Islet of Langerhans (tissue), 1 donor: ENCODE data around the gene TMPRSS9.

ENCODE experiments used
- FAIRE-seq: peaks from one replicate; lab custom pipeline; 2011; peaks lifted over from hg19 to GRCh38; lab: Jason Lieb, UNC

The TMPRSS9 gene

DNA sequence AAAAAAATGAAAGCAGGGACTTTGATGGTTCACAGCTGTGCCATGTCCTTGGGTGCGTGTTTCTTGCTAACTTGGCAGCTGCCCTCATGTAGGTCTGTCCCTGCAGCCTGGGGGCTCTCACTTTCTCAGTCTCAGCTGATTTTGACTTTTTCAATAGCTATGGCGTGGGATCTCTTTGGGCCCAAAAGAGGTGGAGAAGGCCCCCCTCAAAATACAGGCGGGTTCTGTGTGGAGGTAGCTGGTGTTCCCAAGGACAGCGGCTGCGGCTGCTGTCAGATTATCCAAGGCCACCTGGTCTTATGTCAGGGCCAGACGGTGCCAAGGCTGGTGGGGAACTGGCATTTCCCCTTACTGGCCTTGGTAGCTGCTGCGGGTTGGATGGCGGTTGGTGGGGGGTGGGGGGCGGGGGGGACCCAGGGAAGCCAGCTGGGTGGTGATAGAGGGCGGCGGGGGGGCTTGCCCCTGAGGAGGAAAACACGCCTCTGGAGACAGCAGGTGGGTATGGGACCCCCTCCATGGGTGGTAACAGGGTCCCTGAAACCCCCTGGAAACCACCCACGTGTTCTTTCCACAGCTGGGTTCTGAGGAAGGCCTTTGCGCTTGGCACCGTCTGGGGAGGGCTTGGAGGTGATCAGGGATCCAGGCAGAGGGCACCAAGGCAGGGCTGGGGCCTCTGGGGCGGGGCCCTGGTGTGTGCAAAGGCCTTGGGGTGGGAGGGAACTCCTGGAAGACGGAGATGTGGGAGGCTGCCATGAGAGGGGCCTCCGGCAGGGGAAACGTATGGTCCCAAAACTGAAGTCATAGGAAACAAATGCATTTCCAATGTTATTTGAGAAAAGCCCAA is 63.2 kb downstream of the TMPRSS9 start:
- FAIRE-seq = no peak

DNA sequence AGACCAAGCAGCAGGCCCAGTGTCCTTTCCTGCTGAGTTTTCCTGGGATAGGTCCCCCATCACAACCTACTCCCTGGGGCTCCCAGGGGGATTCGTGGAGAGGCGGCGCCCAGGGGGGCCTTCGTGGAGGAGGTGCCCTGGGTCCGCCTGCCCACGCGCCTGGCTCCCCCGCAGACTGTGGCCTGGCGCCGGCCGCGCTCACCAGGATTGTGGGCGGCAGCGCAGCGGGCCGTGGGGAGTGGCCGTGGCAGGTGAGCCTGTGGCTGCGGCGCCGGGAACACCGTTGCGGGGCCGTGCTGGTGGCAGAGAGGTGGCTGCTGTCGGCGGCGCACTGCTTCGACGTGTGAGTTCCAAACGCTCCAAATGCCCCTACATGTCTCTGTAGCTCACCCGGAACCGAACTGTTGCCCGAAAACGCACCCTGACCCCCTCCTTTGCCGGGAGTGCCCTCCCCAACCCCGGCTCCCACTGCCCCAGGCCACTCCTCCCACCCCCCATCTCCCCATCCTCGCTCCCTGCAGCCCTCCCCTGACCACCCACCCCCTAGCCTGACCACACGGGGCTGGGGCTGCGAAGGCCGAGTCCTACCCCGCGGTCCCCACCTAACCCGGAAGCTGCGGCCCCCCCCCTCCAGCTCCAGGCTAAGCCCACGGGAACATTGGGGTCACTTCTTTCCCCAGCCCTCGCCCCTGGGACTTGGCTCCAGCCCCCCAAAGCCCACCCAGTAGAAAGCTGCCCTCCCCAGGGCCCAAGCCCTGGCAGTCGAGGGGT is 64.0 kb downstream of the TMPRSS9 start:
- FAIRE-seq = no peak

DNA sequence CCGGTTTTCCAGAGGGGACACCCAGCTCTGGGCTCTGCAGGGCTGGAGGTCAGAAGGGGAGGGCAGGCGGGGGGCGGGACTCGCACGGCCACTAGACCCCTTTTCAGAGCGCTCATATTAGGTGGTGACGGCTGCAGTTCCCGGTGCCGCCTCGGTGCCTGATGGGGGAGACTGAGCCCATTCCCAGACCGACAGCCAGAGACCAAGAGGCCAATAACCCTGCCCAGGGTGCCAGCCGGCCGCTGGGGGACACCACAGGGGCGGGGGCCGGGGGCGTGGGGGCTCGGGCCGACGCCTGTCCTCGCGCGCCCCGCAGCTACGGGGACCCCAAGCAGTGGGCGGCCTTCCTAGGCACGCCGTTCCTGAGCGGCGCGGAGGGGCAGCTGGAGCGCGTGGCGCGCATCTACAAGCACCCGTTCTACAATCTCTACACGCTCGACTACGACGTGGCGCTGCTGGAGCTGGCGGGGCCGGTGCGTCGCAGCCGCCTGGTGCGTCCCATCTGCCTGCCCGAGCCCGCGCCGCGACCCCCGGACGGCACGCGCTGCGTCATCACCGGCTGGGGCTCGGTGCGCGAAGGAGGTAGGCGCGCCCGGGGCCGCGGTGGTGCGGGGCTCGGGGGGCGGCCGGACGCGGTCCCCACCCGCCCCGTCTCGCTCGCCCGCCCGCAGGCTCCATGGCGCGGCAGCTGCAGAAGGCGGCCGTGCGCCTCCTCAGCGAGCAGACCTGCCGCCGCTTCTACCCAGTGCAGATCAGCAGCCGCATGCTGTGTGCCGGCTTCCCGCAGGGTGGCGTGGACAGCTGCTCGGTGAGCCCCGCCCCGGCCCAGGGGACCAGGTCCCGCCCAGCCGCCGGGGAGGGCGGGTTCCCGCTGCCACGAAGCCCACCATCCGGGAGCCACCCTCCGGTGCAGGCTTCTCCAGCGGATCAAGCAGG is 64.9 kb downstream of the TMPRSS9 start:
- FAIRE-seq = no peak

DNA sequence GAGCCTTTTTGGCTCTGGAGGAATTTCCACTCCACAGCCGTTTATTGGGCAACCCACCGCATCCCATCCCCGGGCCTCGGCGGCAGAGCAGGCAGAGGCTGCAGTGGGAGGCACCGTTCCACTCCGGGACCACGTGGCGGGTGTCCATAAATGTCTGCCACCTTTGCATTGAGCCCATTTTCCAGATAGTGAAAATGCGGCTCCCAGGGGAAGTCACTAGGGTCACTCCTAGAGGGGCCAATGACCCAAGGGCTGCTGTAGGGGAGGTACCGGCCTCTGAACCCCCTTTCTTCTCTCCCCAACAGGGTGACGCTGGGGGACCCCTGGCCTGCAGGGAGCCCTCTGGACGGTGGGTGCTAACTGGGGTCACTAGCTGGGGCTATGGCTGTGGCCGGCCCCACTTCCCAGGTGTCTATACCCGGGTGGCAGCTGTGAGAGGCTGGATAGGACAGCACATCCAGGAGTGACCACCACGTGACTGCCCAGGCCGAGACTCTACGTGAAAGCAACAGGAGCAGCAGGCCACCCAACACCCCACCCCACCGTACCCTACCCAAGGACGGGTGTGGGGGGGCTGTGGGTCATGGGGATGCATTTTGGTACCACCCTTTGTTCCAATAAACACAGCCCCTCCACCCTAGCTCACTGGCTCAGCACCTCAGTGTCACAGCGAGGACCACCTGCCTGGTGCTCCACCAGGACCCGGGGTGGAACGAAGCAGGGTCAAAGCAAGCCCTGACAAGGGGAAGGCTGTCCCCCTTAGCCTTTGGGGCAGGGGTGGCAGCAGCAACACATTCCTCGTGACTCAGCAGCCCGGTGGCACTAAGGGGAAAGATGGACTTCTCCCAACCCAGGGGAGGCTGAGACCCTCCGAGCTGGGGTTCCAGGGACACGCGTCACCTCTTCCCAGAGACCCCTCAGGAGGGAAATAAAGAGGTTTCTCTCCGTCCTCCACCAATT is 65.8 kb downstream of the TMPRSS9 start:
- no peak for FAIRE-seq

DNA sequence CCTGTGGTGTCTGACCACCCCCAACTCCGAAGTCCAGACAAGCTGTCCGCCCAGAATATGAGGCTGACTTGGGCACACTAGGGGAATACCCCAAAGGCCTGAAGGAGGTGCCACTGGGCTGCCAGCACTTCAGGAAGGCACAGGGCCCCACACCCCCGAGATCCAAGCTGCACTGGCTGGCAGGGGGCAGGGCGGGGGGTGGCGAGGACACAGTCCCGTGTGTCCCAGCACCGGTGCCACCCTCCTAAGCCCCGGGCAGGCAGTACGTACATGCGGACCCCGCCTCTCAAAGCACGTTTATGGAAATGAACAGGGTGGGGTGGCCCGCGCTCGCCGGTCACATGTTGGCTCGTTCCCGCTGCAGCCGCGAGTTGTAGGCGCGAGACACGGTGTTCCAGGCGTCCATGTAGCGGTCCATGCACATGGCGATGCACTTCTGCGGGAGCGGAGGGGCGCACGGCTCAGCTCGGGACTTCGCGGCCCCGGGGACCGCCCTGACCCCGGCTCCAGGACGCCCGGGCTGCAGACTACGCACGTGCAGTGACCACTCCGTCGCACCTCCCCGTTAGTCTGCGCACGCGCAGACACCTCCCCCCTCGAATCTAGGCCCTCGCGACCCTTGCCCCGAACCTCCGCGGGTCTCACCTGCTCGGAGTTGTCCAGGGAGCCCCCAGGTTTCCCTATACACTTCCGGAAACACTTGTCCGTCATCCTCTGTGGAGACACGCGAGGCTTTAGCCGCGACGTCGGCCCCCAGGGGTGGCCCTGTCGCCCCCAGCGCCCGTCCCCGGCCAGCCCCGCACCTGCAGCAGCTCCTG is 66.8 kb downstream of the TMPRSS9 start:
- FAIRE-seq = no peak

DNA sequence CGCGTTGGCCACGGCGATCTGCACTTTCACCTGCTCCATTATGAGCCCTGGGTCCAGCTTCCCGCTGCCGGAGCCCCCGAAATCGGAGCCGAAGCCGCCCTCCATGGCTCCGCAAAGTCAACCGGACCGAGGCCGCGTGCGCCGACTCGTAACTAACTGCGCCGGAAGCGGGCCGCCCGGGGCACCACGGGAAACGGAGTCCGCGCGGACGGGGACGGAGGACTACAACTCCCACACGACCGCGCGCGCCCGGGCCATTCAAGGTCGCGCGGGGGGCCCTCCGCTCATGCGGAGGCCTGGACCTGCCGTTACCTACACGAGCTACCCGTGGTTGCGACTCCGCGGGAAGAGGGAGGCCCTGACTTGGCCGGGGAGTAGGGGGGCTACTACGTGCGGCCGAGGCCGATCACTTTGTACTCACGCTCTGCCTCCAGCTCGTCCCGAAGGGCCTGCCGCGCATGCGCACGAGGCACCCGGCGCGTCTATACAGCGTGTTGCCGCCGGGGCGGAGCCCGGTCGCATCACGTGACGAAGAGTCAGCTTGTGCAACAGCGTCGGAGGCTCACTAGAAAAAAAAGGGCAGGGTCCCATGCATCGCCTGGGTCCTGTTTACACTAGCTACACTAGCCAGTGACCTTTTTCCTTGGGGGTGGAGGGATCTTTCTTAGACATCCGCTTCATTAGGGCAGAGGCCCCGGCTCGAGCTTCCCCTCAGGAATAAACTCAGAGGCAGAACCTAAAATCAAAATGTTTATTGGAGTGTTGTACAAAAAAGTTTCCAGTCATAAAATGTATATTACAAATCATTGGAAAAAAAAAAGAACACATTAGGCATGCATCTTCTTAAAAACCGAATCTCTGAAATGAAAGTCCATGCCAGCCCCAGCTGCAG is 67.6 kb downstream of the TMPRSS9 start, which contains the start of gene TIMM13:
TSS of gene TIMM13 (minus strand) at position 158 of the 892 bp plus-strand sequence. CDS start at position 105, 53 bp downstream.
- no peak for FAIRE-seq

DNA sequence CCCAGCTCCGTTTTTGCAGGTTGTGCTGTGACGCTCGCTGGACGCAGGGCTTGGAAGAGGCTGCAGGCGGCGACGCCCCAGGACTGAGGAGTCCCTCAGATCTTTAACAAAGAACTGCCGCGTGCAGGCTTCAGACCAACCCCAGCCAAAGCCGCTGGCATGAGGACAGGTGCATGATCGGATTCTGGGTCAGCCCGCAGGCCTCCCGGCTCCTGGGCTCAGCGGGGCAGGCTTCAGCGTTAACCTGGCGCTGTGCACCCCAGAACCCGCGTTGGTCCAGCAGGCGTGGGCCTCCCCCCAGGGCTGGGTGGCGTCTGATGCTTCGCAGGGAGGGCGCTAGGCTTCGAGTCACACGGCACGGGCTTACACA is 68.2 kb downstream of the TMPRSS9 start:
- no peak for FAIRE-seq

DNA sequence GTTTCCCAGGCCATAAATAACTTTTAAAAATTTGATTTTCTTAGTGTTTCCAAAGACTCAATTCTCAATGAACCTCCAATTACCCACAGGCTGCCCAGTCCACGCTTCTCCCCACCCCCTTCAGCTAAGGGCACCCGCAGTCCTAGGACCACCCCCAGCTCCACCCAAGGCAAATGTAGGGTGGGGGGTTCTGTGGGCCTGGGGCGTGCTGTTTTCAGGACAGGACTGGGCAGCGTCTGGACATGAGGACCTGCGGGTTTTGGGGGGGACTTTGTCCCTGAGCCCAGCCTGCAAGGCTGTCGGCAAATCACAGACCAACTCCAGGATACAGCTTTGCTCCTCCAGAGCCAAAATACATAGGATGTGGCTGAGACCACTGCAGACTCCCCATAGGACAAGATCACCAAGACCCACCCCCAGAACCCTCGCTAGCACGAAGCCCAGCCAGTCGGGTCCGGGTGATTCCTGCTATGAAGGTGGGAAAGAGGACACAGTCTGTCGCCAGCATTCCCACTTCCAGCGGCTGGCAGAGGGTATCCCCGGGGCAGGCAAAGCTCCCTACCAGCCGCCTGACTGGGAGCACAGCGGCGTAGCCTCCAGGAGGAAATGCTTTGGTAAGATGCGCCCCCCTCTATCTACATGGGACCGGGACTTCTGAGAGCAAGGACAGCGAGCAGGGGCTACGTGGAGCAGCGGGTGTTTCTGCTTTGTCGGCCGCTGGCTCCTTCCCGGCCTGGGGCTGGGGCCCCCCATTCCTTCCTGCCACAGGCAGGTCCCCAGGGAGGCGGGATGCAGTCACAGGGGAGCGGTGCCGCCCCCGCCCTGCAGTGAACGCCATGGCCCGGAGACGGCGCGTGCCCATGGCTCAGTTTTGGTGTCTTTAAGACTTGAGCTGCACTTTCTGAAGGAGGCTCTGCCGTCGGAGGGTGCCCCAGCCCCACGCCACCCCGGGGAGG is 69.0 kb downstream of the TMPRSS9 start:
- FAIRE-seq = no peak

DNA sequence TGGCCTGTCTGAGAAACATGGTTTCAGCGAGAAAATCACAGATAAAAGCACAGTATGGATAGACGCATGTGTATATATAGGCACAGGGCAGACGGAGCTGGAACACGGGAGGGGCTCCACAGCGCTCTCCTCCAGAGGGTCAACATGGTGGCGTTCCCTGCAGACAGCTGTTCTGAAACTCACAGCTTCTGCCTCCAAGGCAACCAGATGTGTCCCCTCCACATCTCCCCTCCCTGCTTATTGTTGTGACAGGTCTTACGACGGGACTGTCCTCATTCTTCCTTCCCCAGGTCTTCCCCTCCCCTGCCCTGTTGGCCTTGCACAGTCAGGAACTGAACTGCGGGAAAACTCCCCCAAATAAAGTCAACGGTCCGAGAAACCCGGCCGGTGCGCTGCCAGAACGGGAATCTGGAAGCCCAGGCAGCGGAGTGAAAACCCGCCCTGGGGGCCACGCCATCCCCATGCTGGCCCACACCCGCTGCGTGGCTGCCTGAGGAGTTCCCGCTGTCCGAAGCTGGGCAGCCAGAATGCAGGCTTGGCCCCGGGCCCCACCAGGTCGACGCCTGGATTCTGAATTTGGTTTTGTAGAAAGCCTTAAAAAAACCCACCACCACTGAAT is 70.0 kb downstream of the TMPRSS9 start:
- FAIRE-seq = no peak

DNA sequence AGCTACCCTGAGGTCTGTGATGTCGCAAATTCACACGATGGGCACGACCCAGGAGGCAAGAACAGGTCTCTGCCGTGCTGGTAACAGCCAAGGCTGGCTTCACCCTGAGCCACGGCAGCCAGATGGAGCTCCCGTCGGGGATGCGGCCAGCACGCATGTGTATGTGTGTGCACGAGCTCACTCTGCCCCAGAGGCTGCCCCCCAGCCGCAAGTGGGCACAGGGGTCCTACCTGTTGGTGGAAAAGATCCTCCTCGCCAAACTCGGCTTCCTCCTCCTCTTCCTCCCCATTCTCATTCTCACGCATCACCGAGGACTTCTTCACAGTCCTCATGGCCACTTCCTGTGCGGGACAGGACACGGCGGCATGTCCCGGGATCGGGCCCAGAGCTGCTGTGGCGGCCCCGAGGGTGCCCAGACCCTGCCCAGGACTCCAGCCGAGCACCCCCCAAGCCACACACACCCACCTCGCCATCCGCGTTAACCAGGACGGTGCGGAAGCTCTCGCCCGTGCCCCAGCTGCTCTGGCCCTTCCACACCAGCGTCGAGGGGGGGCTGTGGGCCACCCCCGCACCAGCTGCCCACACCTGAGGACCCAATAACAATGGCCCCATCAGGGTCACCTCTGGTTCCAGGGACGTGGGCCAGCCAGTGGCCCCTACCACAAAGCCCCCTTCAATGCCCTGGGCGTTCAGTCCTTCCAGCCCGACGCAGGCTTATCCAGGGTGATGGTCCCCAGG is 71.4 kb downstream of the TMPRSS9 start:
- FAIRE-seq = no peak

DNA sequence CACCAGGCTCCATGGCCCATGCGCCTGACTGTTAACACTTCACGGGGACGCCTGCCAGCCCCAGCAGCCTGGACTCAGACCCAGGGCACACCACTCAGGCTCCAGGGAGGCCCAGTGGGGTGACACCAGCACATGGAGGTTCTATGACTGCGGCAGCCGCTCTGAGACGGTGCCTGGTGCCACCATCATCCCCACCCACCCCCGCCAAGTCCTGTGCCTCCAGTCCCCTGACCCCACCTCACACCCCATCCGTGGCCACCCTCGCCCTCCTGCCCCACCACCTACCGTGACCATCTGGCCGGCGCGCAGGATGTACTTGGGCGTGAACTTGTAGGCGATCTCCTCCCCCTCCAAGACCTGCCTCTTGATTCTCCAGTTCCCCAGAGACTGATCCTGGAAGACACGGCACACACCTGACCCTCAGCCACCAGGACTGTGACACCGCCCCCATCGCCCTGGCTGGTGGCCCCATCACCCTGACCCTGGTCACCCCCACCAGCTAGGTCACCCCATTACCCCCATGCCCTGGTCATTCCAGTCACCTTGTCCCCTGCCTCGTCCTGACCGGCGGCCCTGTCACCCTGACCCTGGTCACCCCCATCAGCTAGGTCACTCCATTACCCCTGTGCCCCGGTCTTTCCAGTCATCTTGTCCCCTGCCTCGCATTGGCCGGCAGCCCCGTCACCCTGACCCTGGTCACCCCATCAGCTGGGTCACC is 72.2 kb downstream of the TMPRSS9 start:
- no peak for FAIRE-seq

DNA sequence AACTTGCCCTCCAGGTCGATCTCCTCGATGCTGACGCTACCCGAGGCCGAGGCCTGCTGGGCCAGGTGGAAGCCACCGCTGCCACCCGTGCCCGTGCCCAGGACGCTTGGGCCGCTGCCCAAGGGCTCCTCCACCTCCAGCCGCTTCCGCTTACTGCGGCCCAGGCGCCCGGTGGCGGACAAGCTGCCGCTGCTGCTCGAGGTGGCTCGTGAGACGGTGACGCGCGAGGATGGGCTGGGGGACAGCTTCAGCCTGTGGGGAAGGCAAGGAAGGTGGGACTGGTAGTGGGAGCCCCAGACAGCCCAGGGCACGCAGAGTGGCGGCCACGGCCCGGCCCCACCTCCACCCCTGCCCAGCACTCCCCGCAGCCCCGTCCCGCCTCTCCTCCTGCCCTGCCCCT is 73.8 kb downstream of the TMPRSS9 start:
- FAIRE-seq = no peak

DNA sequence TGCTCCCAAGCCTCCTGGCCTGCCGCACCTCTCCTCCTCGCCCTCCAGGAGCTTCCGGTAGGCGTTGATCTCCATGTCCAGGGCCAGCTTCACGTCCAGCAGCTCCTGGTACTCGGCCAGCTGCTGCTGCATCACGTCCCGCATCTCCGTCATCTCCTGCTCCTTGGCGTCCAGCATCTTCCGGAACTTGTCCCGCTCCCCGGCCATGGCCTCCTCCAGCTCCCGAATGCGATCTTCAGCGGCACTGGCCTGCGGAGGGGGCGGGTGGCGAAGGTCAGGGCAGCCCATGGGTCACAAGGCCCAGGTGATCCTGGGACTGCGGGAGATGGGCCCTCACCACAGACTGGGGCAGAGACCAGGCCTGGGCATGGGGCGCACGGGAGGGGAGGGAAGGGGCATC is 74.2 kb downstream of the TMPRSS9 start:
- no peak for FAIRE-seq

DNA sequence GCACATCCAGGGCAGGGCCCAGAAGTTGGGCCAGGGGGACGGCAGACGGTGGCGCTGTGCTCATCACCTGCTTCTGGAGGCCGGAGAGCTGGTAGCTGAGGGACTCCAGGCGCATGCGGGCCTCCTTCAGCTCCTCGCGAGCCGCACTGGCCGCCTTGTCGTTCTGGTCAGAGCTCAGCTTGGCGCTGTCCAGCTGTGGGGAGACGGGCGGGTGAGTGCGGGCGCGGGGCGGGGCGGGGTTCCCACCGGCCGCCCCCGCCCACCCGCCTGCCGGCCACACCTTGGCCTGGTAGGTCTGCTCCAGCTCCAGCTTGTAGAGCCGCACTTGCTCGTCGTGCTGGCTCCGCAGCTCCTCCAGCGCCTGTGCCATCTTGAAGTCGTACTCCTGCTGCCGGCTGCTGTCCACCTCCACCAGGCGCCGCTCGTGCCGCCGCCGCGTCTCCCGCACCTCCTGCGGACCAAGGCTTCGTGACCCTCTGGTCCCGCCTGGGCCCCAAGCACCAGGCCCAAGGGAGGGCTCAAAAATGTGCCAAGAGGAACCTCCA is 74.7 kb downstream of the TMPRSS9 start:
- FAIRE-seq = no peak

DNA sequence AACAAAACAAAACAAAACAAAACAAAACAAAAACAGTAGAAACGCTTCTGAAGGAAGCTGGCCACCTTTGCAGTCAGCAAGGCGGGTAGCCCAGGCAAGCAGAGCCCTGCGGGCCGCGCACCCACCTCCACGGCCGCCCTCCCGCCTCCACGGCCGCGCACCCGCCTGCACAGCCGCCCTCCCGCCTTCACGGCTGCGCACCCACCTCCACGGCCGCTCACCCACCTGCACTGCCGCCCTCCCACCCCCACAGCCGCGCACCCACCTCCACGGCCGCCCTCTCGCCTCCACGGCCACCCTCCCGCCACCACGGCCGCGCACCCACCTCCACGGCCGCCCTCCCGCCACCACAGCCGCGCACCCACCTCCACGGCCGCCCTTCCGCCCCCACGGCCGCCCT is 76.3 kb downstream of the TMPRSS9 start:
- no peak for FAIRE-seq

DNA sequence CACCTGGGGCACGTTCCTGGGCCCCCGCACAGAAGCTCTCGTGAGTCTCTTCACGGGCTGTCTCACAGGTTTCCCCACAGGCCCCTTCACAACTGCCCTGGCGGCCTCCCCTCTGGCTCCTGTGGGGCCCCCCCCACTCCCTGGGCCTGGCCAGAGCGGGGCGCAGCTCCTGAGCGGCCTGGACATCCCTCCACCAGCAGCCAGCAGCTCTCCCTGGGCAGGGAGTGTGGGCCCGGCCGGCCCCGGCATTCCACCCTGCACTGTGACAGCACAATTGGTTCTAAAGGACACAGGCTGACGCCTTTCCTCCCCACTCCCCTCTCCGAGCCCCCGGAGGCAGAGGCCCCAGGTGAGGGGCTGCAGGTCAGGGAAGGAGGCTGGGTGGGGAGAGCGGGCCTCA is 76.9 kb downstream of the TMPRSS9 start:
- no peak for FAIRE-seq
